Measurements from ENCODE around the gene UPK1B.

- TF ChIP-seq, protein P1, sequence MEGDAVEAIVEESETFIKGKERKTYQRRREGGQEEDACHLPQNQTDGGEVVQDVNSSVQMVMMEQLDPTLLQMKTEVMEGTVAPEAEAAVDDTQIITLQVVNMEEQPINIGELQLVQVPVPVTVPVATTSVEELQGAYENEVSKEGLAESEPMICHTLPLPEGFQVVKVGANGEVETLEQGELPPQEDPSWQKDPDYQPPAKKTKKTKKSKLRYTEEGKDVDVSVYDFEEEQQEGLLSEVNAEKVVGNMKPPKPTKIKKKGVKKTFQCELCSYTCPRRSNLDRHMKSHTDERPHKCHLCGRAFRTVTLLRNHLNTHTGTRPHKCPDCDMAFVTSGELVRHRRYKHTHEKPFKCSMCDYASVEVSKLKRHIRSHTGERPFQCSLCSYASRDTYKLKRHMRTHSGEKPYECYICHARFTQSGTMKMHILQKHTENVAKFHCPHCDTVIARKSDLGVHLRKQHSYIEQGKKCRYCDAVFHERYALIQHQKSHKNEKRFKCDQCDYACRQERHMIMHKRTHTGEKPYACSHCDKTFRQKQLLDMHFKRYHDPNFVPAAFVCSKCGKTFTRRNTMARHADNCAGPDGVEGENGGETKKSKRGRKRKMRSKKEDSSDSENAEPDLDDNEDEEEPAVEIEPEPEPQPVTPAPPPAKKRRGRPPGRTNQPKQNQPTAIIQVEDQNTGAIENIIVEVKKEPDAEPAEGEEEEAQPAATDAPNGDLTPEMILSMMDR (IDR thresholded peaks at IDR 0.05): no peak
- TF ChIP-seq JUN (CRISPR knock-in tag; IDR thresholded peaks at IDR 0.05) (no peak), IRF2 (CRISPR knock-in tag; IDR thresholded peaks at IDR 0.05; ENCODE audit: borderline replicate concordance, low read depth) (no peak), TCF7 (CRISPR knock-in tag; IDR thresholded peaks at IDR 0.05; ENCODE audit: low read depth) (no peak), ZNF317 (CRISPR knock-in tag; IDR thresholded peaks at IDR 0.05; ENCODE audit: borderline replicate concordance, low read depth) (no peak), NR3C1 (CRISPR knock-in tag; conservative IDR thresholded peaks at IDR 0.05; ENCODE audit: low read depth) (no peak), GRHL2 (CRISPR knock-in tag; IDR thresholded peaks at IDR 0.05; ENCODE audit: insufficient replicate concordance, severe bottlenecking) (no peak)
Measured at GRCh38 chr3:119220198-119220597, 46.8 kb downstream of the UPK1B start.

Measured in WTC11 (cell line).